Suprapubic skin (tissue), 4 donors: Measurements from ENCODE around the gene CAMK2D. TPM values are rescaled to one million over a fixed set of nuclear protein-coding genes. Genes with fewer than 3 reads are reported as not detected.

ENCODE experiments used
- DNase-seq, 2 donors: peaks; one replicate each; pipeline ENCODE4 v3.0.0-alpha.2; 2019; ENCODE audit warnings: low spot score in 2 of 2
- H3K27ac ChIP-seq: fragments of 200-600 bp; sonication (generic); one replicate; pipeline ENCODE4 v1.5.1; 2019
- H3K27me3 ChIP-seq: fragments of 200-600 bp; sonication (generic); one replicate; pipeline ENCODE4 v1.5.1; 2019
- H3K36me3 ChIP-seq: fragments of 200-600 bp; sonication (generic); one replicate; pipeline ENCODE4 v1.5.1; 2019
- H3K4me1 ChIP-seq: fragments of 200-600 bp; sonication (generic); one replicate; pipeline ENCODE4 v1.5.1; 2019
- H3K4me3 ChIP-seq: fragments of 200-600 bp; sonication (generic); one replicate; pipeline ENCODE4 v1.5.1; 2019; ENCODE audit warnings: mild to moderate bottlenecking
- H3K9me3 ChIP-seq: fragments of 200-600 bp; sonication (generic); one replicate; pipeline ENCODE4 v1.5.1; 2019
- CTCF ChIP-seq, 2 donors: fragments of 200-600 bp in 1 of 2; fragments of 450-650 bp in 1 of 2; sonication (generic) in 1 of 2; IDR thresholded peaks; one replicate each; pipeline ENCODE4 v1.5.1; 2016 to 2019; ENCODE audit warnings: antibody characterized with exemption in 2 of 2, mild to moderate bottlenecking in 1 of 2, moderate library complexity in 1 of 2
- EP300 ChIP-seq: sonication (generic); formaldehyde crosslinking; IDR thresholded peaks from one replicate; pipeline ENCODE4 v1.6.1; 2017; ENCODE audit warnings: antibody characterized with exemption
- POLR2A ChIP-seq, 2 donors: fragments of 450-650 bp; IDR thresholded peaks; one replicate each; pipeline ENCODE4 v1.6.1; 2017; ENCODE audit warnings: antibody characterized with exemption in 2 of 2, mild to moderate bottlenecking in 2 of 2, moderate library complexity in 2 of 2
- POLR2AphosphoS5 ChIP-seq, 3 donors: sonication (generic); formaldehyde crosslinking; IDR thresholded peaks; one replicate each; pipeline ENCODE4 v1.6.1; 2017; ENCODE audit warnings: antibody characterized with exemption in 3 of 3
- WGBS: methylation state at CpG from one replicate; pipeline ENCODE4 v1.1.5; 2018; 5-methylcytosine and 5-hydroxymethylcytosine counted together
- total RNA-seq, 4 donors: library from RNA; depleted of rRNA; stranded (reverse); fragments of >200 nt; gene quantifications; one replicate each; pipeline ENCODE4 v1.1.0, GENCODE V29; 2016

The CAMK2D gene
- total RNA-seq, 4 donors from 2014 or later, result 21.5 to 38.2 (median 30.5) TPM

GRCh38 chr4:113618205-113618604, 143.3 kb downstream of the CAMK2D start:
- no peaks in the 10 kb centered on the region for H3K9me3 ChIP-seq
- no peaks in the 10 kb centered on the region for H3K27me3 ChIP-seq
- peak overlapping the region; percentile 8 for H3K27ac ChIP-seq
- H3K36me3 ChIP-seq, result no peaks in the 10 kb centered on the region
- WGBS, result 49% methylated on average over 2 of the region's 2 CpGs
- peaks cover 13% of the 10 kb centered on the region for H3K4me1 ChIP-seq
- DNase-seq, result no peak
- TF ChIP-seq CTCF (IDR thresholded peaks at IDR 0.05) (no peak), POLR2A (IDR thresholded peaks at IDR 0.05) (no peak), EP300 (no peak), POLR2AphosphoS5 (IDR thresholded peaks at IDR 0.05) (no peak)
- no peak overlapping the region for H3K4me3 ChIP-seq

- TF ChIP-seq POLR2AphosphoS5 (IDR thresholded peaks at IDR 0.05) (no peak), EP300 (no peak), CTCF (IDR thresholded peaks at IDR 0.05) (no peak), POLR2A (IDR thresholded peaks at IDR 0.05) (no peak)
- H3K27ac ChIP-seq, result no peak overlapping the region
- WGBS, result 95% methylated on average over 6 of the region's 6 CpGs
These were observed 144.3 kb downstream of the CAMK2D start for GRCh38 chr4:113617195-113617594.

DNA sequence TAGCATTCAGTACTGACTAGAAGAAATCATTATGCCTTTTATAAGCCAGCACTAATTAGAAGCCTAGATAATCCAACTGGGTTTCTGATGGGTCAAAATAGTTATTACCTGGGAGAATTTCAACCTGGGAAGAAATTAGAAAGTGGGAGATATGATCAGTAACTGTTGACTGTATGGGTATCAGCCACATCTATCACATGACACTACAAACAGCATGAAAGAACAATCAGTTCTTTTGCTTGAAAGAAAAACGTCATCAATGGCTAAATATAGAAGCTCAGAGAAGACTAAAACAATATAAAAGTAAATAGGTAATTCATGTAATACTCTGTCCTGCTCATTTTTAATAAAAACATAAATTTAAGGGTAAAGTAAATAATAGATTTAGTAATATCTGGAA, 145.1 kb downstream of the CAMK2D start:
- 30% methylated on average over 1 of the region's 1 CpG for WGBS
- Histone ChIP-seq H3K4me1 (peaks cover 13% of the 10 kb centered on the region), H3K9me3 (no peaks in the 10 kb centered on the region), H3K27me3 (no peaks in the 10 kb centered on the region), H3K4me3 (no peak overlapping the region), H3K36me3 (no peaks in the 10 kb centered on the region), H3K27ac (peak overlapping the region; percentile 41)
- DNase-seq, result no peak
- TF ChIP-seq CTCF (IDR thresholded peaks at IDR 0.05) (no peak), POLR2A (IDR thresholded peaks at IDR 0.05) (no peak), POLR2AphosphoS5 (IDR thresholded peaks at IDR 0.05) (no peak)

More at GRCh38 chr4:113617195-113617594, 144.3 kb downstream of the CAMK2D start:
- Histone ChIP-seq H3K9me3 (no peaks in the 10 kb centered on the region), H3K4me3 (no peak overlapping the region), H3K27me3 (no peaks in the 10 kb centered on the region), H3K4me1 (peaks cover 13% of the 10 kb centered on the region), H3K36me3 (no peaks in the 10 kb centered on the region)
- DNase-seq, result no peak

DNA sequence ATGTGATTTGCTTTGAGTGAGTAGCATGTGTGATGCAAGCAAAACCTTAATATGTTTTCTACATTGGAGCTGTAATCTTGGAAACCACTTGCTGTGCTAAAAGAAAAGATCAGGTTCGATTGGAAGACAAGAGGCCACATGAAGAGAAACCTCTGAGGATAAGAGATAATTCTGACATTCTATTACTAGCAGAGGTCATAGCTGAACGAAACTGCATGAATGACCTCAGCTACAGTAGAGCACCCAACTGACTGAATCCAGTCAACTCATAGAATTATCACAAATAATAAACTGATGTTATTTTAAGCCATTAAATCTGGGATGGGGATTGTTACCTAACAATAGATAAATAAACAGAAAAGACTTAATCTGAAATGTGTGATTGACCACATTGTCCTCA, 147.1 kb downstream of the CAMK2D start:
- TF ChIP-seq CTCF (IDR thresholded peaks at IDR 0.05), result no peak
- TF ChIP-seq EP300, result no peak
- no peak for TF ChIP-seq POLR2AphosphoS5 (IDR thresholded peaks at IDR 0.05)
- TF ChIP-seq POLR2A (IDR thresholded peaks at IDR 0.05), result no peak
- H3K36me3 ChIP-seq, result no peaks in the 10 kb centered on the region
- no peak overlapping the region for H3K4me3 ChIP-seq
- H3K9me3 ChIP-seq, result no peaks in the 10 kb centered on the region
- peaks cover 13% of the 10 kb centered on the region for H3K4me1 ChIP-seq
- DNase-seq, result no peak
- 86% methylated on average over 2 of the region's 2 CpGs for WGBS
- H3K27me3 ChIP-seq, result no peaks in the 10 kb centered on the region
- H3K27ac ChIP-seq, result no peak overlapping the region

DNA sequence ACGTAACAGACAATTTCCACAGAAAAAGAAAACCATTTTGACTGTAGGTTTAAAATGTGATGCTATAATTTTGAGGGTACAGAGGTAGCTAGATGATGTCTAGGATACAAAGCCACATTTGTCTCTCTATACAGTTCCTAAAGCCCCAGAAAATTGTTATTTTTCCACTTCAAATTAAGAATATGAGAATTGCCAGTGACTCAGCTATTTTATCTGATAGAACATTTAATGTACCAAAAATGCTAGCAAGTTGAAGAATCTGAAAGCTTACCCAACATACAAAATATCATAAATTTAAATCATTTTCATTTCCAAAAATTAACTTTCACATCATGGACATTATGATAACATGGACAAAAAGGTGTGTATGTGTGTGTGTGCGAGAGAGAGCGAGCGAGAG, 148.0 kb downstream of the CAMK2D start:
- TF ChIP-seq EP300, result no peak
- no peak for TF ChIP-seq CTCF (IDR thresholded peaks at IDR 0.05)
- TF ChIP-seq POLR2A (IDR thresholded peaks at IDR 0.05), result no peak
- no peak for TF ChIP-seq POLR2AphosphoS5 (IDR thresholded peaks at IDR 0.05)
- Histone ChIP-seq H3K4me1 (peaks cover 12% of the 10 kb centered on the region), H3K27me3 (no peaks in the 10 kb centered on the region), H3K36me3 (no peaks in the 10 kb centered on the region), H3K27ac (no peak overlapping the region), H3K9me3 (no peaks in the 10 kb centered on the region), H3K4me3 (no peak overlapping the region)
- 95% methylated on average over 4 of the region's 4 CpGs for WGBS
- no peak for DNase-seq
